Ishikawa (cell line): Measurements from ENCODE around the gene TPRG1L.

Experiments
- CREB1 ChIP-seq: IDR thresholded peaks from 2 replicates; pipeline ENCODE4 v1.6.1; 2012; ENCODE audit warnings: low read depth
- EP300 ChIP-seq: IDR thresholded peaks from 2 replicates; pipeline ENCODE4 v1.6.1; 2012; ENCODE audit warnings: borderline replicate concordance
- FOXM1 ChIP-seq: IDR thresholded peaks from 2 replicates; pipeline ENCODE4 v1.6.1; 2012; ENCODE audit warnings: low read depth, borderline replicate concordance
- NFIC ChIP-seq: IDR thresholded peaks from 2 replicates; pipeline ENCODE4 v1.6.1; 2012
- RAD21 ChIP-seq: IDR thresholded peaks from 2 replicates; pipeline ENCODE4 v1.6.1; 2012; ENCODE audit warnings: low read depth
- REST ChIP-seq: IDR thresholded peaks from 2 replicates; pipeline ENCODE4 v1.6.1; 2012; ENCODE audit warnings: low read depth, mild to moderate bottlenecking
- TAF1 ChIP-seq: IDR thresholded peaks from 2 replicates; pipeline ENCODE4 v1.6.1; 2012; ENCODE audit warnings: low read depth, mild to moderate bottlenecking
- TEAD4 ChIP-seq: IDR thresholded peaks from 2 replicates; pipeline ENCODE4 v1.6.1; 2012

- TF ChIP-seq RAD21 (no peak), EP300 (no peak), CREB1 (no peak), TEAD4 (no peak), NFIC (no peak), TAF1 (no peak), REST (no peak), FOXM1 (no peak)
Measured at GRCh38 chr1:3653286-3653618, 28.4 kb downstream of the TPRG1L start.
